GM12892 (cell line): Measurements from ENCODE around the gene LCN15.

ENCODE experiments used
- DNase-seq: peaks from one replicate; pipeline ENCODE4 v3.0.0; 2011; ENCODE audit not compliant: insufficient read length
- FAIRE-seq: peaks from 2 replicates; lab custom pipeline; 2011; peaks lifted over from hg19 to GRCh38; lab: Jason Lieb, UNC
- POLR2A ChIP-seq: IDR thresholded peaks from 2 replicates; pipeline ENCODE4 v1.6.1; 2011; ENCODE audit warnings: low read depth, low read length, control low read depth
- POLR2AphosphoS5 ChIP-seq: IDR thresholded peaks from 2 replicates; pipeline ENCODE4 v1.6.1; 2011; ENCODE audit warnings: low read depth, low read length, control low read depth
- TAF1 ChIP-seq: IDR thresholded peaks from 2 replicates; pipeline ENCODE4 v1.6.1; 2011; ENCODE audit warnings: low read depth, mild to moderate bottlenecking, control low read depth, low read length, borderline replicate concordance

The LCN15 gene

DNA sequence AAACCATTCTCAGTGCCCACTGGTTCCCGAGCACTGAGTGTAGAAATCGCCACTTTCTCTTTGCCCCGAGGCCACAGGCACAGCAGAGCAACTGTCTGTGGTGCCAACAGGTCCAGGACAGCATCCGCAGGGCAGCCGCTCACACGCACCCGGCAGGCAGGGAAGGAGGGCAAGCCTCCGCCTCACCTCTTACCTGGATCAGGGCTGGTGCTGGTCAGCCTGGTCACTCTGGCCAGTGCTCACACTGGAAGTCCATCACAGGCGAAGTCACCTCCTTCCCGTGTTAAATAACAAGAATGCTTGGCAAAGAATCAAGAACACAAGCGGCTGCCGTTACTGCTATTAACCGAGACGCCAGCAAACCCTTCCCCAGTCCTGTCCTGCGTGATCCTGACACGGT lies 38.2 kb downstream of the LCN15 start:
- TF ChIP-seq POLR2A (no peak), TAF1 (no peak), POLR2AphosphoS5 (no peak)
- FAIRE-seq = no peak
- no peak for DNase-seq

- TF ChIP-seq POLR2AphosphoS5 = no peak
- no peak for TF ChIP-seq POLR2A
- TF ChIP-seq TAF1 = no peak
- FAIRE-seq (no peak), DNase-seq (no peak)
These were observed 38.7 kb downstream of the LCN15 start for GRCh38 chr9:136725612-136726011.

DNA sequence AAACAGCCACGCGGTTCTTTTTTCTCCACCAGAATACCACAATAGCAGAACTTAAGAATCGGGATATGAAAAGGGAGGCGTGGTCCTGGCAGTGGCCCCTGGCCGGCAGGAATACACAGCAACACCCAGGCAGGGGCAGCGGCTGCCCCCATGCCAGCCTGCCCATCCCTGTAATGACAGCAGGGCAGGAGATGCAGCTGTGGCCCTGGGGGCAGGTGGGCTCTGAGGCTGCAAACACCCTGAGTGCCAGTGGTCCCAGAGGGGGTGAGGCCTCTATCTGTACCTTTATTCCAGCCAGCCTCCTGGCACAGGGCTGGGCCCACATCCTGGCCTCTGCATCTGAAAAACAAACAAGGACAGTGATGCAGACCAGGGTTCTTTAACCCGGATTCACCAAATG lies 39.5 kb downstream of the LCN15 start:
- no peak for TF ChIP-seq POLR2AphosphoS5
- no peak for TF ChIP-seq TAF1
- no peak for TF ChIP-seq POLR2A
- no peak for FAIRE-seq
- DNase-seq = no peak

DNA sequence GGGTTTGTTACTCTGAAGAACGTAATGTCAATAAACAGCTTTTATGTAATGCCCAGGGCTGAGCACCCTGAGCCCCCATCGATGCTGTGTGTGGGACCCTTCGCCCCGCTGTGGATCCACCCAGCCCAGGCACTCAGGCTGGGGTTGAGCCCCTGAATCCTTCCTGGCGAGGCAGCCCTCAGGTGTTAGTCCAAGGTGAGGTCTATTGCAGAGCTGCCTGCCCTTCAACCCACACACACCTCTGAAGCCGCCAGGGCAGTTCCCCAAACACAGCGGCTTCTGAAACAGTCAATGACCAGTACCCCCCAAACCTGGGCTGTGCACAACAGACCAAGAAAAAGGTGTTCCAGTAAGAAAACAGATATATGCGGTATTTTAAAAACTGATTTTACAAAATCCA lies 40.3 kb downstream of the LCN15 start:
- DNase-seq (no peak), FAIRE-seq (no peak)
- TF ChIP-seq POLR2AphosphoS5 = no peak
- TF ChIP-seq TAF1 = no peak
- no peak for TF ChIP-seq POLR2A

GRCh38 chr9:136723362-136723976 lies 40.8 kb downstream of the LCN15 start:
- FAIRE-seq = no peak
- DNase-seq = no peak

DNA sequence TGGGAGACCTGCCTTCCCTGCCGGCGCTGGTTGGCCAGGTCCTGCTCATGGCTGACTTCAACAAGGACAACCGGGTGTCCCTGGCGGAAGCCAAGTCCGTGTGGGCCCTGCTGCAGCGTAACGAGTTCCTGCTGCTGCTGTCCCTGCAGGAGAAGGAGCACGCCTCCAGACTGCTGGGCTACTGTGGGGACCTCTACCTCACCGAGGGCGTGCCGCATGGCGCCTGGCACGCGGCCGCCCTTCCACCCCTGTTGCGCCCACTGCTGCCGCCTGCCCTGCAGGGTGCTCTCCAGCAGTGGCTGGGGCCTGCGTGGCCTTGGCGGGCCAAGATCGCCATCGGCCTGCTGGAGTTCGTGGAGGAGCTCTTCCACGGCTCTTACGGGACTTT lies 41.4 kb downstream of the LCN15 start:
- no peak for DNase-seq
- TF ChIP-seq POLR2A (no peak), POLR2AphosphoS5 (peak; percentile 71)

More at GRCh38 chr9:136723362-136723976, 40.8 kb downstream of the LCN15 start:
- TF ChIP-seq POLR2A (no peak; the same call in 1 of the 2 replicates), POLR2AphosphoS5 (peak; percentile 61; the same call in 1 of the 2 replicates), TAF1 (no peak)

DNA sequence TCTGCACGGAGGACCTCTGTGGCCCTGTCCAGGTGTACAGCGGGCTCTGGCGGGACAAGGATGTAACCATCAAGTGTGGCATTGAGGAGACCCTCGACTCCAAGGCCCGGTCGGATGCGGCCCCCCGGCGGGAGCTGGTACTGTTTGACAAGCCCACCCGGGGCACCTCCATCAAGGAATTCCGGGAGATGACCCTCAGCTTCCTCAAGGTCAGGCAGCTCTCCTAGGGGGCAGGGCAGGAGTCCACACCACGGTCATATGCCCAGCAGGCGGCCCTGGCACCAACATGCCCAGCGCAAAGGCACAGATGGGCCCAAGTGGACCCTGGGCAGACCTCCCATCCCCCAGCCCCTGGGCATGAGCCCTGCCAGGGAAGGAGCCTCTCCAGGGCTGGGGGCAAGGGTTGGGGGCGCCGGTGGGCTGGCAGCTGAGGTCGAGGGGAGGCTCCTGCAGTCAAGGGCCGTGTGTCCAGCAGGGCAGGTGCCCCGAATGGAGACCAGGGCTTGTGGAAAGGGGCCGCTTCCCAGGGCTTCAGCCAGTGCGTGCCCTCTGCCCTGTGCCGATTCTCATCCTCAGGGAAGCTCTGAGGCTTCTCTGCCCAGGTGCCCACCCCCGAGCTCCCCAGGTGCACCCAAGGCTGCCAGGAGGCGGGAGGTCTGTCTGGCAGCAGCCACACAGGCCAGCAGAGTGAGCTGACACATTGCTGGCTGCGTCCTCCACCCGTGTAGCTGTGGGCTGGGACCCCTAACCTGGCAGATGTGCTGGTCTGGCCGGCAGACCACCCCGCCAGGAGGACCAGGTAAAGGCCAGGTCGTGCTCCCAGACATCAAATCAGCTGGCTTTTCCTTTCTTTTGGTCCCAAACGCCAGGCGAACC lies 42.0 kb downstream of the LCN15 start:
- TF ChIP-seq POLR2A (peak; percentile 40; the same call in 1 of the 2 replicates), POLR2AphosphoS5 (no peak)
- DNase-seq (no peak), FAIRE-seq (no peak)

More for the DNA sequence above, 41.4 kb downstream of the LCN15 start:
- no peak for FAIRE-seq

DNA sequence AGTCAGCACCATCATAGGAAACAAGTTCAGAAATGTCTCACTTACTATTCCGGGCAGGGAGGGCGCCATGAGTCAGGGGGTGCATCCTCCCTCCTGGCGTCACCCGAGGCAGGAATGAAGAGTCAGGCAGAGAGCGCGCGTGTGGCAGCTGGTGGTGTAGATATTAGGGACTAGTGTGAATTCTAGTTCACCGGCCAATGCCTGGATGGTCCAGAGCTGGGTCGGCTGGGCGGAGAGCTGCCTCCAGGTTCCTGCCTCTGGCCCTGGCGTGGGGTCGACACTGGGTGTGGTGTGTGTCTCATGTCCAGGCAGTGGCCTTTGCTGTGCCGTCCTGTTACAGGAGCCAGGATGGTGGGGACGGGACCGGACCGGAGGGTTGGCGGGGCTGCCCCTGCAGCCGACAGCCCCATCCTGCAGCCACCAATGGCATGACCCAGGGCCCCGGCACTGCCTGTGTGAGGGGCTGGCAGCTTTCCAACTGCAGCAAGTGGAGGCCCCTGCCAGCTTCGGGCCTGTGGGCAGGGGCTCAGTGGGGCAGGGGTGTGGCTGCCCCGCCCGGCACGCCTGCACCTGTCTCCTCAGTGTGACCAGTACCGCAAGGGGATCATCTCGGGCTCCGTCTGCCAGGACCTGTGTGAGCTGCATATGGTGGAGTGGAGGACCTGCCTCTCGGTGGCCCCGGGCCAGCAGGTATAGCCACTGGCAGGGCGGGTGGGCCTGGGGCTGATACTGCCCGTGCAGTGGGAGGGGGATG lies 42.8 kb downstream of the LCN15 start:
- DNase-seq (no peak), FAIRE-seq (no peak)
- TF ChIP-seq TAF1 = no peak
- TF ChIP-seq POLR2A = no peak

- DNase-seq (no peak), FAIRE-seq (no peak)
- TF ChIP-seq POLR2AphosphoS5 (no peak), POLR2A (no peak), TAF1 (no peak)
These were observed 43.4 kb downstream of the LCN15 start for GRCh38 chr9:136720898-136721338.

- FAIRE-seq (no peak), DNase-seq (no peak)
- no peak for TF ChIP-seq TAF1
- no peak for TF ChIP-seq POLR2AphosphoS5
- no peak for TF ChIP-seq POLR2A
These were observed 43.9 kb downstream of the LCN15 start for GRCh38 chr9:136720251-136720897.

DNA sequence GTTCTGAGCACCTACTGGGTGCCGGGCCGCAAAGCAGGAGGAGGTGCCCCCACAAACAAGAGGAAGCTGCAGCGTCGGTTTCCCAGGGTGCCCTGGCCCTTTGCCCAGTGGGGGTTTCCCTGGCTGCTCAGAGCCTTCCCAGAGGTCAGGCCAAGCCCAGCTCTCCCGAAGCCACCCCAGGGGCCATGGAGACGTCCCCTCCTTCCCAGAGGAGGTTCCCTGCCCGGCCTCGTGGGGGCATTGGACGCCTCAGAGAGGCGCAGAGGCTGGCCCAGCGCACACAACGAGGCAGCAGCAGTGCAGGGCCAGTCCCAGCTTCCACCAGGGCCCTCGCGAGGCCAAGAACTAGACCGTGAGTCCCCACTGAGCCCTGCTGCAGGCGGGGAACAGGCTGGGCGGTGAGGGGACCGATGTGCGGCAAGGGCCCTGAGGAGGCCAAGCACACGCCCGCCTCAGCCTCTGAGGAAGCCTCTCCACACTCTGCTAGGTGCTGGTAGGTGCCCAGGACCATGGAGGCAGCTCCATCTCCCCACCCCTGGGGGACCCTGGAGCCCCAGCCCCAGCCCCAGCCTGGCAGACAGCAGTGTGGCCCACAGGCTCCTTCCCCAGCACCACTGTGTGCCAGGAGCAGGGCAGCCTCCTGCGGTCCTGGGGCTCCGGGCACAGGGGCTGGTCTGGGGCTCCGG lies 45.0 kb downstream of the LCN15 start:
- DNase-seq = no peak
- no peak for FAIRE-seq
- TF ChIP-seq POLR2A (no peak), POLR2AphosphoS5 (no peak), TAF1 (no peak)
